Measurements from ENCODE around the gene GRID1.

Gene GRID1

DNA sequence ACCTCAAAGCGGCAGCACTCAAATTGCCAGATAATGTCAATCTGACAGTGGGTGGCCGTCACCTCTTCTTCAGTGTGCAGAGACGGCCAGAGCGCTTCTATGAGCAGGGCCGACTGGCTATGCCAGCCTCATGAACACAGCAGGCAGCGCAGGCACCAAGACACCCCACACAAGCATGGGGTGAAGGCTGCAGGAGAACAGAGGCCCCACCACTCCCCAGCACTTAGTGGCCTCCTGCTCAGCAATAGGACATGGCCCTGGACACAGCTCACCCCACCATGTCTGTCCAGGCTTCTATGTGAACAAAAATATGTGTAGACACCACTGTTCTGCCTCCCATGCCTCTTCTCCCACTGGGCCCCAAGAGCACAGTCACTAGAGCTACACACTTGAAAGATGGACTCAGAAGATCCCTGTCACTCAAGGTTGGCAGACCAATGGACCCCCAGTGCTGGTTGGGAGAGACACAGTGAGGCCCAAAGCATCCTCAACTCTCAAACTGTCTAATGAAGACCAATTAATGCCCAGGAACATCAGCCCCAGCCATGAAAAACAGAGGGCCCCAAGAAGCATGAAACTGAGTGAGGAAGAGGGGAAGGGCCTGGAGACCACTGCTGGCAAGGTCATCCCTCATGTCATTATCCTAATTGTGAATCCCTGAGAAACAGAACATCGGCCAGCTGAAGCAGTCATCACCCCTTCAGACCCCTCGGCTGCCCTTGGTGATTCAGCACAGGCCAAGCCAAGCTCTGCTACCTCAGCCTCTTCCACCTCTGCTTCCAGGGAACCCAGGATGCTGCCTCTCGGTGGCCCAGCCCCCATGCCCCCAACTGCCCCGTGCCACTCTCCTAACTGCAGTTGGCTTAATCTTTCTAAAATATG is 77.7 kb downstream of the GRID1 start:
- DNase-seq, result no peak

DNA sequence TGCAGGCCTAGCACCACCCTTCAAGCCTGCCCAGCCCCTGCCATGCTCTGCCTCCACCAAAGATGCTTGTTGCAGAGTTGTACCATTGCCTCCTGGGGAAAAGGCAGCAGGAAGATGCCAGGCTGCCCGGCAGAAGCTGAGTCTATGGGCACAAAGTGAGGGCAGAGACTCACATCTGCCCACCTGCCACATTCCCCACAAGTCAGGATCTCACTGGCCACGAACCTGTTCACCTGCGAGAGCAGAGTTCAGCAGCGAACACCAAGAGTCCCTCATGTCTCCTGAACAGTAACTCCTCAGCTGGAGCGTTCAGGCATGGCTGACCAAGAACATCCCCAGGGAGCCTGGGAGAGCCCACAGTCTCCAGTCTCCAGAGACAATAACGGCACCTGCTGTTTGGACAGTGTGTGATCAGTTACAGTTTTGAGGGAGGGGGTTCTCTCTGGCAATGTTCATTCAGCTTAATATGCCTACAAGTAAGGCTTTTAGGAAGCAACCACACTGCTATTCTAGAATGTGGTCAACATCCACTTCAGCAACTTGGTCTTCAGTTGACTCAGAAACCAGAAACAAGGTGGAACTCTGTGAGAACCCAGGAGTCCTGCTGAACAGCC is 78.5 kb downstream of the GRID1 start:
- no peak for DNase-seq

DNA sequence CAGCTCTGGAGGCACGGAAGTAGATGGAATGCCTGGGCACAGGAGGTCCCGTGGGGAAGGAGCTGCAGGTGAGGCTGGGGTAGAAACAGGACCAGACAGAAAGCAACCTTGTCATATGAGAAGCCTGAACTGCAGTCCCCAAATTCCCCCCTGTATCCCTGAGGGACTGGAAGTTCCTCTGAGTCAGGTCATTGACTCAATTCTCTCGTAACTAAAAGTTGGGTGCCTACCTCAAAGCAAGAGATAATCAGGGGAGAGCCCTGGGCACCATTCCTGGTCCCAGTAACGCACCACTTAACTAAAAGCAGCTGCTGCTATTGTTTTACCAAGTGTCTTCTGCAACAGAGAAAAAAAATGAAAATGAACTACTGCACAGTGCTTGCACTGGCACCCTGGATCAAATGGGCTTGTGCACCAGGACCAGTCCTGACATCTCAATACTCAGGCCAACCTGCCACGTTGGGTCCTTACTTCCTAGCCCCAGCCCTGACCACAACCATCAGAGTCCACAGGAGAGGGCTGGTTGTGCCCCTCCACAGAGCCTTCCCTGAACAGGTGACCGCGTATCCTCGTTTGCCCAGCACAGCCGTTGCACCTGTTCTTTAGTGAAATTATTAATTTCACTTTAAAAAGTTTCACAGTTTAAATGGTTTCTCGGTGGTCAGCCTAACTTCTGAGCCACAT is 79.3 kb downstream of the GRID1 start:
- no peak for DNase-seq

DNA sequence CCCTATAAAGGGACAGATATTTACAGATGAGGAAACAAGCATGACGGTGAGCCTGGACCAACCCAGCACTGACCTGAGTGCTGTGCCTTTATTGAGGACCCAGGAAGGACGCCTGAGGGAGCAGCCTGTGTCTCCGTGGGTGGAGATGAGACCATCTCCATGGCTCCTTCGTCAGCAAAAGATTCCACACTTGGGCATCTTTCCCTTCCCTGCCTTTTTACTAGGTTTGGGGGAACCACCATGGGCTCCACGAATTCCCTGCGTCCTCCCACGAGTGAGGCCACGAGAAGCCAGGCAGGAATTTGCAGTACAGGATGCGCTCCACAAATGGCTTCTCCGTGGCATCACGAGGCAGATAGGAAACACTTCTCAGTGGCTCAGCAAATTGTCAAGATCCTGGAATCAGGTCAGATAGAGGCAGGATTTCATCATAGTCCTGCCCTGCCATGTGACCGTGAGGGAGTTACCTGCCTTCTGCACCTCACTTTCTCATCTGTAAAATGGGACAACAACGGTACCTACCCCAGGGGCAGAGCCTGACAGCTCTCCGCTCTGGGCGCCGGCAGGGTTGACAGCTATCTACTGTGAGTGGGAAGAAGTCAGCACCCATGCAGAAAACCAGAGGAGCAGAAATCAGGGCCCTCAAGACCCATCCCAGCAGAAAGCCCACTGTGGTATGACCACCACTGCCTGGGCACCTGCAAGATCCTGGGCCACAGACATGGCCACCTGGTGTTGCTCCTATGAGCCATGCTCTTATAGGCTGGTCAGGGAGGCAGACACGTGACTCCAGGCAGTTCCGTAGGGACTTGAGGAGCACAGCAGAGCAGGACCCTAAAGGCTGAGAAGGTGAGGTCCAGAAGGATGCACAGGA is 80.1 kb downstream of the GRID1 start:
- DNase-seq, result no peak

DNA sequence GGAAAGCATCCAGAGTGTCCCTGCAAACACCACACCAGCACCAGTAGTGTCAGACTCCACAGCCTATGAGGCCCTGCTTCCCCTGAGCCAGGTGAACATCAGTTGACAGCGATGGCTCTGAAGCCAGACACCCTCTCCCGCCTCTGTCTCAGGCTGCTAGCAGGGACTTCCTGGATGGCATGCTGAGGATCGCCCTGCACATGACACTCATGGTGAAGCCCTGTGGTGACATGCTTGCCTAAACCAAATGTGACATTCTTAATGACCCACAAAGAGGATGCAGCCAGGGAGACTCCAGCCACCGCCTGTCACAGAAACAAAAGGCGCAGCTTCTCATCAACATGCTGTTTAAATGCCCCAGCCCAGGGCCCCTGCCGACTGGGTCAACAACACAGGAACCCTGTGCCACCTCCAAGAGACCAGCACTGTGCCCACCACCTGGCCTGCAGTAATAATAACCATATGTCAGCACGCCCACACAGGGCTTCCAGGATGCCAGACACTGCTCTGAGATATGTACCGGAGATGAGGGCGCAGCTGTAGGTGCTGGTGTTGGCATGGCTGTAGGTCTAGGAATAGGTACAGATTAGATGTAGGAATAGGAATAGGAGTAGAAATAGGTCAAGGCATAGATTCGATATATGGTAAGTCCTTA is 81.3 kb downstream of the GRID1 start:
- no peak for DNase-seq

DNA sequence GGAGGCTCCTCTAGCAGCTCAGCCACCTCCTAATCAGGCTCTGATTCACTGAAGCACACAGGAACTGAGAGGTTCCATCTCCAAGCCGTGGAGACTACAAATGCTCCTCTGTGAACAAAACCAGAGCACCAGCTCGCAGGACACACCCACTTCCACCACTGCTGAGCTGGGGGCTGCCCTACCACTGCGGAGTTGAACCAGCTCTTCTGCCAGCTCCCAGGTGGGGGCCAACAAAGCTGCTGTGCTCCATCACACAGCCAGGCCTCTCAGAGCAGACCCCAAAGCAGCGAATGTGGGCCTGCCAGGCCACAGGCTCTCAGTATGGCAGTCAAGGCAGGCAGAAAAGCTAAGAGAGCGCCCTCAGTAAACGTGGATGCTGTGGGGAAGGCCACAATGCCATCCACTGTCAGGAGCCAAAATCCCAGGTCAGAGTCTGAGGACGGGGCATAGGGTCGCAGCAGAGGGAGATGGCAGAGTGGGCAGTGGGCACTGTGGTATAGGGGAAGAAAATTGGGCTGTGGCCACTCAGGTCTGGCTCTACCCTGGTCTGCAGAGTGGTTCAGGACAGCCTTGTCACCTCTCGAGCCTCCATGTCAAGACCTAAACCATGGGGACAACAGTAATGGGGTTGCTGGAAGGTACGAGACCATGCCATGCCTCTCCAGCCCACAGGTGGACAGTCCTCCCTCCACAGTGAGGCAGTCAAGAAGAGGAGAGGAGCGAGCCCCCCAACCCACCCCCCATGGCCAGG is 82.1 kb downstream of the GRID1 start:
- no peak for DNase-seq

DNA sequence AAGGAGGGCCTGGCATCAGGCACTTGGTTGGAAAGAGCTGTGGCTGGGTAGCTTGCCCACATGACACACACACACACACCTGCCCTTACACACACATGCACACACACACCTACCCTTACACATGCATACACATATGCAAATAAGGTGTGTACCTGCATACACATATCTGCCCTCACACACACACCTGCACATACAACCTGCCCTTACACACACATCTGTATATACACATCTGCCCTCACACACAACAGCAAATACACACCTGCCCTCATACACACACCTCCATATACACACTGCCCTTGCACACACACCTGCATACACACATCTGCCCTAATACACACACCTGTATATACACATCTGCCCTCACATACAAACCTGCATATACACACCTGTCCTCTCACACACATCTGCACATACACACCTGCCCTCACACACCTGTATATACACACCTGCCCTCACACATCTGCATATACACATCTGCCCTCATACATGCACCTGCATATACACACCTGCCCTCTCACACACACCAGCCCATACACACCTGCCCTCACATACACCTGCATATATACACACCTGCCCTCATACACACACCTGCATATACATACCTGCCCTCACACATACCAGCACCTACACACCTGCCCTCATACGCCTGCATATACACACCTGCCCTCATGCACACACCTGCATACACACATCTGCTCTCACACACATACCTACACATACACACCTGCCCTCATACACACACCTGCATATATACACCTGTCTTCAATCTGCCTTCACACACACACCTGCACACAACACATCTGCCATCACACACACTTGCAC is 82.9 kb downstream of the GRID1 start:
- DNase-seq, result no peak

DNA sequence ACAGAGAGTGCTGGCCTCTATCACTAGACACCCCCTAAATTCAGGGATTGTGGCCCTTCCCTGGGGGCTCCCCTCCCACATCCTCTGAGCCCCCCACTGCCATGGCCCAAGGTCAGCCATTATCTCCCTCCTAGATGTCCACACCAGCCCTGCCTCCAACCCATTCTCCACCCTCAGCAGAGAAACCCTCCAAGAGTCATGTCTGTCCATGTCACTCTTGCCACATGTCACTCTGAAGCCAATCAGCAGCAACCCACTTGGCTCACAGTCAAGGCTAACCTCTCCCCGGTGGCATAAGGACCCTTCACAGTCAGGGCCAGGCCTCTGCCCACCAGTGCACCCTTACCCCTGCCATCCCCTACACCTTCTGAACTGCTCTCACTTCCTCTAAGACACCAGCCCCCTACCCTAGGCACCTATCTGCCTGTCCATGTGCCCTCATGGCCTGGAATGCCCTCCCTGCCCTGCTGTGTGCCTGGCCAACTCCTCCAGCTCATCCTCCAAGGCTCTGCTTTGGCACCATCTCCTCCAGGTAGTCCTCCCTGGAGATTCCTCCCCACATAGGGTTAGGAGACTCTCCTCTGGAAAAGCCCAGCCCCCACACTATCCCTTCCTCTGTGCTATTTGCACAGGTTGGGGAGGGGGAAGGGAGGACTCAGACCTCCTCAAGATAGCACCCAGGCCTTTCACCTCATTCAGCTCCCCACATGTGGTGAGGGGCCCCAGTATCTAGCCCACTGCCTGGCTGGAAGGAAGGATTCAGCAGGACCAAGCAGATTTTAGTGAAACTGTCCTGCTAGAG is 83.7 kb downstream of the GRID1 start:
- no peak for DNase-seq

DNA sequence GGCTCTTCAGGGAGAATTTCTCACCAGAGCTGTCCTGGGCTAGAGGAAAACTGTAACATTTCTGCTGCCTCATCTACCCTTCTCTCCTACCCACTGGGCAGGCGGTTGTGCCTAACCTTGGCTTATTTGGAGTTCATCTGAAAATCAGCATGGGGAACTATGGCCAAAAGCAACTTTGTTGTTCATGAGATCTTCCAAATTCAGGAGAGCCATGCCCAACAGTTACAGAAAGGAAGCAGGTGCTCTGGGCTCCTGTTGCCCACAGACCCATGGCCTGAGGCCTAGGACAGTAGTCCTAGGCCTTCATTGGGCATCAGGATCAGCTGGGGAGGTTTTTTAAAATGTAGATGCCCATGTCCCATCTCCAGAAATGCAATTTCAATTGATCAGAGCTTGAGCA is 85.2 kb downstream of the GRID1 start:
- DNase-seq, result no peak

DNA sequence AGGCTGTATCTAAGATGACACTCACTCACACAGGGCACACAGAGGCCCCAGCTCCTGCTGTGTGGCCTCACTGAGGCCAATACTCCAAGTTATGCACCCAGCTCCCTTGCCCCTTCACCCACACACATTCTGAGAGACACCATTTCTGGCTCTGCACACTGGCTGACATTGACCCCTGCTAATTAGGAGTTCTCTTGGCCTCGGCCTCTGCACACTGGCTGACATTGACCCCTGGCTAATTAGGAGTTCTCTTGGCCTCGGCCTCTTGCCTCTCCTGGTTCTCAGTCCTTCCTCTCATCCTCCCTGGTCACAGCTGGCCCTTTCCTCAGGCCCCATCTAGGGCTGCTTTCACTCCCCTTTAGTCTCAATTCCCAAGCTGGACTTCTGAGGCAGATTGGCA is 97.3 kb downstream of the GRID1 start:
- DNase-seq, result no peak

DNA sequence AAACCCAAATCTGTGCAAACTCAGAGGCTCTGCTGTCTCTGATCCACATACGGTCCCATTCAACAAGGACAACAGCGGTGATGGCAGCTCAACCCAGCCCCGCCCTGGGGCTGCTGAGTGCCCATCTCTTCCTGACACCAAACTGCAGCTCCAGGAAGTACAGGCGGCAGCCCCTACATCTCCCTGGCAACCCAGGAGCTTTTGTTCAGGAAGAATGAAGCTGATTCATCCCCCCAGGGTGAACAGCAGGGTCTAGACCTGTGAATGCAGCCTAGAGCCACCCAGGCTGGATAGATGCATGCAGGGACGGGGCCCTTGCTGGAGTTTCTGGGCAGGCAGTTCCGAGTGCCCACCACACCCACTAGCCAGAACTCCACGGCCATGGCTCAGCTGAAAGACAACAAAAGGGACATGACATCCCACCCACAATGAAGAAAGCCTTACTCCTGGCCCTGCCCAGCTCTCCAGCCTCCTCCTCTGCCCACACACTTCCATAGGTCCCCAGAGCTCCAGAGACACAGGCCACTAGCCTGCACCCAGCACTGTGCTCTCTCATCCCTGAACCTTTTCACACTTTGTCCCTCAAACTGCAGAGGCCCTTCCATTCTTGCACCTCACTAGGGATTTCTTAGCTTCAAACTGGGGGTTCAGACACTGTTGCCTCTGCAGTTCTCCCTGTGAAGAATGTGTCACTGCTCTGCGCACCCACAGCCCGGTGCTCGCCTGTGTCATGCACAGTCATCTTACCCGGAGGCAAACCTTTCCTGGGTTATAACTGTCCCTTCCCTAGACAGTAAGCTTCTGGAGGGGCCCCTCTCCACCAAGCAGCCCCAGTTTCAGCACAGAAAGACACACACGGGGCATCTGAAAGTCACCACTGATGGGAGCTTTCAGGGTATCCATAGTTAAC is 99.1 kb downstream of the GRID1 start:
- no peak for DNase-seq

DNA sequence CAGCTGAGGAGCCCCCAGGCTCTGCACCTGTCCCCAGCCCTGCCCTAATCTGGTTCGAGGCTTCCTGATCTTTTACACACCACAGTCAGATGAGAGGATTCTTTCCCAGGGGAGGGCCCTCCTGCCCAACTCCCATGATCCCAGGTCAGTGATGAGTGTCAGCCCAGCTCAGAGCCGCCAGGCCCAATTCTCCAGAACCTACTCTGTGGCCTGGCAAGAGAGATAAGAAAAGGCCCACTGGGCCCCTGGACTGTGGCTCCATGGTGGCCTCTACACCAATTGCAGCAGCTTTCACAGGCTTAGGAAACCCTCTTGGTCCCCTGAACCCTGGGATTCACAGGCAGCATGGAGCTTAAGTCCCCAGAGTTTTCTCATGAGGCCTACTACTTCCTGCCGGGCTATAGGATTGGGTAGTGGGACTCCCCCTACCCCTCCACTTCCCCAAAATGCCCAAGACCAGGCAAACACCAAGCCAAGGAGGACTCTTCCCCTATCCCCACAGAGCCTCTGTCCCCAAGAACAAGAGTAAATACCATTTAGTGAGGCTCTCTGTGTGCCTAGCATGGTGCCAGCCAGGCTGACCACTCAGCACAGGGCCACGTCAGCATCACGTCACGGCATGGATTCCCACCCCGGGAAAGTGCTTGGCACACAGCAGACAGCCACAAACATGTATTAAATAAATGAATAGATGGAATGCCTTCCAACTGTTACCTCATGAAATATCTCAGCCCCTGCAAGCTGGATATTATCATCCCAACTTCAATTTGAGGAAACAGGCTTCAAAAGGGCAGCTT is 100.0 kb downstream of the GRID1 start:
- no peak for DNase-seq

DNA sequence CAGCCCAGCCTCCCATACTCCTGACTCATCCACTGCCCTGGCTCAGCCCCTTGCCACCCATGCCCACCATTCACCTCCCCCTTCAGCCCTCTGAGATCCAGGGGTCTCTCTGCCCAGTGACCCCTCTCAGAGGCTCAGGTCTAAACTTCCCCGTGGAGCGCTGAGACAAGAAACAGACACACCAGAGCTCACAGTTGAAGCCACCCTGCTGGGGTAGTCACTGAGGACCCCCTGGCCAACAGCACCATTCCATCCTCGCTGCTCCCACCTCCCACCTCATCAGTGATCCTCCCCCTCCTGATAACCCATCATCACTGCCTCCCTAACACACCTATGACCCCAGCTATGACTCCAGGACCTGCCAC is 100.7 kb downstream of the GRID1 start:
- DNase-seq, result no peak

DNA sequence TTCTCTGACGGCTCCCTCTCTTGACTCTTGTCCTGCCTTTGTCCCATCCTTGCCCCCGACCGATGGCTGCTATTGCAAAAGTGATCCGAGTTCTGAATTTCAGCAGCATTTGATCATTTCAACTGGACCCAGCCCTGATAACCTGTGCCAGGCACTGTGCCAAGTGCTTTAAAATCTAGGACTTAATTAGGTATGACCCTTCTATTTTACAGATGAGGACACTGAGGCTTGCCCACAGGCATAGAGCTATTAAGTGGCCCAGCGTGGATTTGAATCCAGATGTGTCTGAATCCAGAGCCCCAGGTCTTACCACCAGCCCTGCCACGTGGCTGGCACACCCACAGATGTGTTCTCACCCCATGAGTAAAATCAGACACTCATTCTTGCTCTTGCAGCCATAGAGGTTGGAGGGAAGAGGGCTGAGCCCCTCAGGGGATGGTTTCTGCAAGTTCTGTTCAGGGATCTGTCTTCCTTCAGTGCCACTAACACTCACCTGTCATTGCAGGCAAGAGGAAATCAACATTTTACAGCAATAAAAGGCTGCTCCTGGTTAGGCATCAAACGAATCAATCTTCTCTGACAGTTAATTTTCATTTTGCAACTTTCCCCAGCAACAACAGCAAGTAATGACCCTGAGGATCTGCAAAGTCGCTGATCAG is 101.2 kb downstream of the GRID1 start:
- no peak for DNase-seq

DNA sequence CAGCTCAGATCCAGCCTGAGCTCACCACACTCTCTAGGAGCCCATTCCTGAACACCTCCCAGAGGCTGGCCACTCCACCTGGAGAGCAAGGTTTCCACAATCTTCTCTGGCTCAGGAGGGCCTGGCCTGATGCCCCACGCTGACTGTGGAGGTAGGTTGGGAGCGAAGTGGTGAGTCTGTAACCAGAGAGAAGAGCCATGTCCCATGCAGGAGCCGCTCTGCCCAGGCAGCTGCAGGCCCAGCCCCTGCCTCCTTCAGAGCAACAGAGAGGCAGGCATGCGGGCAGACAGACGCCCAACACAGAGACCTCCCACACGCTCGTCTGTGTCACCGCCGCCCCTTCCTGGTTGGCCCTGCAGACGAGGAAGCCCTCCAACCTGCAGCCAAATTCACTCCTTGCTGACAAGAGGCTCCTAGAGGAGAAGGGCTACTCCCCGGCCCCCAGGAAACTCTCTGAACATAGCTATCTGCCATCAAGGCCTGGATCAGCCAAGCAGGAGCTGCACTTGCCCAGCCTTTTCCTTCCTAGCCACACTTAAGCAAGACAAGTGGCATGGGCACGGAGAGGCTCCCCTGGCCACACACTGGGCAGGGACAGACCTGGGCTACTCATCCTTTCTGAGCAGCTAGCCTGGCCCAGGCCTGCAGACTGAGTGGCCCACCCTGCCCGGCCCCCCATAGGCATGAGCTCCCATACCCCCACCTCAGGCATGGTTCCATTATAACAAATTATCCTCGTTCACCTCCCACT is 101.9 kb downstream of the GRID1 start:
- no peak for DNase-seq

DNA sequence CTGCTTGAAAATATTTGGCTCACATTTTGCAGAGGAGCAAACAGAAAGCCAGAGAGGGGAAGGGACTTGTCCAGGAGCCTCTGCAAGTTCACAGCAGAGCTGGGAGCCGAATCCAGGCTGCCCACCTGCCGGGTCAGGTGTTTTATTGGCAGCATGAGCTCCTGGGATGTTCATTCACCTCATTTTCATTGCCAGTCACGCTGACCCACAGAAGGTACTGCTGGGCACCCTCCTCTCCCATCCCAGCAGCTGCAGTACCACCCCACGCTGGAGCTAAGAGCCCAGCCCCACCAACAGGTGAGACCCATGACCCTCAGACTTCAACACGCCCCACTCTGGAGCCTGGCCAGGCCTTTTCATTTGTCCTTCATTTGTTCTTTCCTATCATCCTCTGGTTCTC is 102.7 kb downstream of the GRID1 start:
- DNase-seq, result no peak

DNA sequence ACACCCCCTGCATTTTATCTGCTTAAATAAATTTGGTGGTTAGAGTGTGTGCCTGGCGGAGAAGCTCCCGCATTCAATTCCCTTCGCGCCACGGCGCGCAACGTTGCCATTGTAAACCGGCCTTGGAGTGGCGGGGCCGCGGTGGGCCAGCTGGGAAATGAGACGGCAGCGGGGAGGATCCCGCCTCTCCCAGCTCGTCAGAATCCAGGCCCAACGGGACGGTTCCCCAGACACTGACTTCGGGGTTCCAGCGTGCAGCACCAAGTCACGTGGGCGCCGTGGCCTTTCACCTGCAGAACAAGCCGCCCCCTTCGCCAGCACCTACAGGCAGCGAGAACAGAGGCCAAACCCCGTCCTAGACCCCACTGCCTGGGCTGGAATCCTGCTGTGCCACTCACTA is 103.4 kb downstream of the GRID1 start:
- no peak for DNase-seq

Data from NCI-H524 treated with DMSO at 0.1 percent for 48 hours (cell line).